ENCODE data around the gene JMJD1C.

- TF ChIP-seq POLR2A (IDR thresholded peaks at IDR 0.05; ENCODE audit: low read length) (no peak), GATA1 (IDR thresholded peaks at IDR 0.05; ENCODE audit: low read depth, low read length) (no peak)
Observed at GRCh38 chr10:63275094-63275493, 190.7 kb downstream of the JMJD1C start.
